Upper lobe of left lung (tissue), 4 donors: ENCODE measurements around the gene ADCY6.

Experiments
- EP300 ChIP-seq, 4 donors: sonication (generic); formaldehyde crosslinking; IDR thresholded peaks; one replicate each; pipeline ENCODE4 v1.5.1; 2017; ENCODE audit warnings: antibody characterized with exemption in 4 of 4, control low read depth in 2 of 4
- POLR2A ChIP-seq, 4 donors: fragments of 450-650 bp; IDR thresholded peaks; one replicate each; pipeline ENCODE4 v1.5.1; 2016 to 2017; ENCODE audit warnings: antibody characterized with exemption in 4 of 4, mild to moderate bottlenecking in 2 of 4
- POLR2AphosphoS5 ChIP-seq, 2 donors: sonication (generic); formaldehyde crosslinking; IDR thresholded peaks; one replicate each; pipeline ENCODE4 v1.5.1; 2017; ENCODE audit warnings: antibody characterized with exemption in 2 of 2
- TF ChIP-seq, protein P1 (sequence below), 6 experiments: fragments of 450-650 bp in 4 of 6; fragments of 200-600 bp in 2 of 6; sonication (generic) in 2 of 6; IDR thresholded peaks; one replicate each; pipeline ENCODE4 v1.5.1; 2016 to 2019; ENCODE audit warnings: antibody characterized with exemption in 6 of 6

DNA sequence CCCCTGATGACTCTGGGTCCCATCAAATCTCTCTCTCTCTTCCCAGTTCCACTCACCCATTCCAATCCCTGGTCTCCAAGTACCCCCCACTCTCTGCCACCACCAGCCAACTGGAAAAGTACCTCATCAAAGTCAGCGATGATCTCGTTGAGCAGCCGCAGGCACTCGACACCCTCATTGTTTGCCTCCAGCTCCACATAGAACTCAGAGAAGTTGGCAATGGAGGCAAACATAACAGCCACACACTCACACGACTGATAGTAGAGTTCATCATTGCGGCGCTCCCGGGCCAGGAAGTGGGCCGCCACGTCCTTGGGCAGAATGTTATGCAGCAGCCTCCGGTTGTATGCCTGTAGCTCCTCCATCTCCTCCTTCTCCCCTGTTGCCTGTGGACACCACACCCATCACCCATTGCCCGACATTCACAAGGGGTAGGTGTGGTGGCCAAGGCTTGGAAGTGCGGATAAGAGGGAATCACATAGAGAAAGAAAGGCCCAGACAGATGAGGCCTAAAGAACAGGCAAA is 17.2 kb downstream of the ADCY6 start:
- TF ChIP-seq, protein P1, sequence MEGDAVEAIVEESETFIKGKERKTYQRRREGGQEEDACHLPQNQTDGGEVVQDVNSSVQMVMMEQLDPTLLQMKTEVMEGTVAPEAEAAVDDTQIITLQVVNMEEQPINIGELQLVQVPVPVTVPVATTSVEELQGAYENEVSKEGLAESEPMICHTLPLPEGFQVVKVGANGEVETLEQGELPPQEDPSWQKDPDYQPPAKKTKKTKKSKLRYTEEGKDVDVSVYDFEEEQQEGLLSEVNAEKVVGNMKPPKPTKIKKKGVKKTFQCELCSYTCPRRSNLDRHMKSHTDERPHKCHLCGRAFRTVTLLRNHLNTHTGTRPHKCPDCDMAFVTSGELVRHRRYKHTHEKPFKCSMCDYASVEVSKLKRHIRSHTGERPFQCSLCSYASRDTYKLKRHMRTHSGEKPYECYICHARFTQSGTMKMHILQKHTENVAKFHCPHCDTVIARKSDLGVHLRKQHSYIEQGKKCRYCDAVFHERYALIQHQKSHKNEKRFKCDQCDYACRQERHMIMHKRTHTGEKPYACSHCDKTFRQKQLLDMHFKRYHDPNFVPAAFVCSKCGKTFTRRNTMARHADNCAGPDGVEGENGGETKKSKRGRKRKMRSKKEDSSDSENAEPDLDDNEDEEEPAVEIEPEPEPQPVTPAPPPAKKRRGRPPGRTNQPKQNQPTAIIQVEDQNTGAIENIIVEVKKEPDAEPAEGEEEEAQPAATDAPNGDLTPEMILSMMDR (IDR thresholded peaks at IDR 0.05) = no peak
- TF ChIP-seq POLR2AphosphoS5 (IDR thresholded peaks at IDR 0.05) (no peak), POLR2A (IDR thresholded peaks at IDR 0.05) (no peak), EP300 (IDR thresholded peaks at IDR 0.05) (no peak)
